ENCODE results near the gene CDC42EP3. TPM values are rescaled to one million over a fixed set of nuclear protein-coding genes. Genes with fewer than 3 reads are reported as not detected.

The CDC42EP3 gene
- total and polyA plus RNA-seq, 8 donors = 6.7 to 89.7 (median 17.2) TPM

- Histone ChIP-seq H3K4me3 (no peak overlapping the region), H3K4me1 (peaks cover 0 to 9% (median 0%) of the 10 kb centered on the region in 4 donors), H3K36me3 (no peaks in the 10 kb centered on the region), H3K27ac (no peak overlapping the region), H3K27me3 (no peaks in the 10 kb centered on the region), H3K9me3 (no peaks in the 10 kb centered on the region)
- intact Hi-C loops (cut with DNase I; ENCODE audit: low total_unique reads) = no loop called here
- 79 to 92% (median 84%) methylated on average over 4 of the region's 4 CpGs for WGBS, 5 donors
- DNase-seq = no peak
- TF ChIP-seq POLR2AphosphoS5 (IDR thresholded peaks at IDR 0.05) (no peak), CTCF (IDR thresholded peaks at IDR 0.05) (no peak), EP300 (IDR thresholded peaks at IDR 0.05) (no peak), POLR2A (IDR thresholded peaks at IDR 0.05) (no peak)
These were observed 37.7 kb upstream of the CDC42EP3 start for GRCh38 chr2:37709111-37709510.

DNA sequence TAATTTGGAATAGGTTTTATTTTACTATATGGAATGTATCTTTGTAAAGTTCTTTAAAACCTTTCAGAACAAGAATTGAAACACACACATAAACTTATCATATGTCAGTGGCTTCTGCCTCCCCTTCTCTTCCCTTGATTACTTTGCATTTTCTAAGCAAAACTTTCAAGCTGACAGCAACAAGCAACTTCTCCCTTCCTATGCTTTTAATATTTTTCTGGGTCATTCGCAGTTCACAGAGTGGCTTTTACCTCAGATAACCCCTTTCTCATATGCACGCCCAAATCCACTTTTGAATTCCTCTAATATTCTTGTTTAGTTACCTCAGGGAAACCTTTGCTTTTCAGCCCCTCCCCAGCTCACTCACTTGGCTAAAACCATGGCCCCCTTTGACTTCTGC lies 36.7 kb upstream of the CDC42EP3 start:
- Histone ChIP-seq H3K4me1 (peaks cover 0 to 9% (median 0%) of the 10 kb centered on the region in 4 donors), H3K27ac (no peak overlapping the region), H3K27me3 (no peaks in the 10 kb centered on the region), H3K4me3 (no peak overlapping the region), H3K36me3 (no peaks in the 10 kb centered on the region), H3K9me3 (no peaks in the 10 kb centered on the region)
- no peak for DNase-seq
- intact Hi-C loops (cut with DNase I; ENCODE audit: low total_unique reads) = no loop called here
- TF ChIP-seq CTCF (IDR thresholded peaks at IDR 0.05) (no peak), POLR2A (IDR thresholded peaks at IDR 0.05) (no peak), POLR2AphosphoS5 (IDR thresholded peaks at IDR 0.05) (no peak), EP300 (IDR thresholded peaks at IDR 0.05) (no peak)
- 25 to 51% (median 39%) methylated on average over 2 of the region's 2 CpGs for WGBS, 5 donors

DNA sequence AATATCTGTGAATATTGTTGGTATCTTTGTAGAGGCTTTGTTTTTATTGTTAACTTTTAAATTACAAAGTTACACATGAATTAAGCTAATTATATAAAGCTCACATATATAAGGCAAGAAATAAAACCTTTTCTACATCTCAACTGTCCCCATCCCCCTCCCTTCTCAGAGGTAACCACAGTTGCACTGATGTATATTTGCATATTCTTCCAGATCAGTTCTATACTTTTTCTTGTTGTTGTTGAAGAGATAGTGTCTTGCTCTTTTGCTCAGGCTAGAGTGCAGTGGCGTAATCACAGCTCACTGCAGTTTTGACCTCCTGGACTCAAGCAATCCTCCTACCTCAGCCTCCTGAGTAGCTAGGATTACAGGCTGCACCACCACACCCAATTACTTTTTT lies 36.0 kb upstream of the CDC42EP3 start:
- Histone ChIP-seq H3K4me1 (peaks cover 0 to 9% (median 0%) of the 10 kb centered on the region in 4 donors), H3K36me3 (no peaks in the 10 kb centered on the region), H3K27me3 (no peaks in the 10 kb centered on the region), H3K4me3 (no peak overlapping the region), H3K9me3 (no peaks in the 10 kb centered on the region), H3K27ac (no peak overlapping the region)
- DNase-seq = no peak
- WGBS, 5 donors = 94 to 100% (median 97%) methylated on average over 1 of the region's 1 CpG
- no peak for TF ChIP-seq CTCF (IDR thresholded peaks at IDR 0.05)
- no peak for TF ChIP-seq EP300 (IDR thresholded peaks at IDR 0.05)
- no peak for TF ChIP-seq POLR2AphosphoS5 (IDR thresholded peaks at IDR 0.05)
- TF ChIP-seq POLR2A (IDR thresholded peaks at IDR 0.05) = no peak
- intact Hi-C loops (cut with DNase I; ENCODE audit: low total_unique reads) = no loop called here

DNA sequence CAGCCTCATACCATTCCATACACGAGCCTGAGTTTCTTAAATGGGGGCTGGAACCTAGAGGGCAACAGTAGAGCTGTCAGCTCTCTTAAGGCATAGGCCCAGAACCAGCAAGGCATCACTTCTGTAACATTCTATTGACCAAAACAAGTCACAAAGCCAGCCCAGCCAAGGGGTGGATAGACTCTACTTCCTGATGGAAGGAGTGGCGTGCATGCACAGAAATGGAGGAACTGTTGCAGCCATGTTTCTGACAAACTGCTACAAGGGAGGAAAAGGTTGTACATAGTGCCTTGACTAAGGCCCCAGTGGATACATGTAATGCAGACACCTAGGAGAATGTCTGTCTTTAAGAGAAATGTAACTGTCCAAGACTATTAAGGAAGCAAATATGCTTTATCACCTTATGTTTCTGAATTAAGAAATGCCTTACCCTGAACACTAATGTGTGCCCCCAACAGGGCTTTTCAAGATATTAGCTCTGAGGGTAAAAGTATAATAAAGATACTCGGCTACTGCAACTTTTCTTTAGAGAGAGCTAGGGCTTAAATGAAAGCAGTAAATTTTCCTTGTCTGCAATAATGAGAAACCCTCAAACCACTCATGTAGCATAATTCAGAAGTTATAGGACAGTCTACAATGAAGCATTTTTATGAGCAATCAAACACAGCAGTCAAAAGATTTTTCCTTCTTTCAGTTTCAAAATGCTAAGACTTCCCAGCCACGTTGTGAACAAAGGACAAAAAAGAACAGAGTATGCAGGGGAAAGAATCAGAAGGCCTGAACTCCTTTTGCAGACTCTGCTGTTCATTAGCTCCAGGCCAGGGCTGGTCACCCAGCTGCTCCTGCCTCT lies 35.1 kb upstream of the CDC42EP3 start:
- Histone ChIP-seq H3K4me1 (peaks cover 0 to 9% (median 0%) of the 10 kb centered on the region in 4 donors), H3K4me3 (no peak overlapping the region), H3K36me3 (no peaks in the 10 kb centered on the region), H3K27ac (no peak overlapping the region), H3K9me3 (no peaks in the 10 kb centered on the region), H3K27me3 (no peaks in the 10 kb centered on the region)
- intact Hi-C loops (cut with DNase I; ENCODE audit: low total_unique reads) = no loop called here
- 64 to 74% (median 67%) methylated on average over 4 of the region's 4 CpGs for WGBS, 5 donors
- DNase-seq = no peak
- no peak for TF ChIP-seq CTCF (IDR thresholded peaks at IDR 0.05)
- no peak for TF ChIP-seq POLR2AphosphoS5 (IDR thresholded peaks at IDR 0.05)
- no peak for TF ChIP-seq EP300 (IDR thresholded peaks at IDR 0.05)
- TF ChIP-seq POLR2A (IDR thresholded peaks at IDR 0.05) = no peak

All from stomach (tissue), 9 donors.